Naive B cell (primary cell): Measurements from ENCODE around the gene OGA. TPM values are rescaled to one million over a fixed set of nuclear protein-coding genes. Genes with fewer than 3 reads are reported as not detected.

Experiments used
- ATAC-seq, 2 donors: fragments of 150-1000 bp; cut with Tn5 transposase; 2 replicates each; pipeline ENCODE4 v1.10.0; 2021; ENCODE audit warnings: low read depth in 2 of 2, mild to moderate bottlenecking in 2 of 2, moderate library complexity in 2 of 2
- DNase-seq: peaks from one replicate; pipeline ENCODE4 v3.0.0; 2022
- H3K27ac Mint-ChIP-seq, 6 donors: one replicate each; pipeline ENCODE4 v1.8.0; 2020 to 2022; ENCODE audit warnings: mild to moderate bottlenecking in 6 of 6, mixed read lengths in 6 of 6, moderate library complexity in 5 of 6, inconsistent platforms in 2 of 6
- H3K27me3 Mint-ChIP-seq, 3 donors: one replicate each; pipeline ENCODE4 v1.8.0; 2021 to 2022; ENCODE audit warnings: mixed read lengths in 3 of 3, mild to moderate bottlenecking in 1 of 3
- H3K36me3 Mint-ChIP-seq, 2 donors: one replicate each; pipeline ENCODE4 v1.8.0; 2020 to 2022; ENCODE audit warnings: mixed read lengths in 2 of 2, inconsistent platforms in 1 of 2, mild to moderate bottlenecking in 1 of 2
- H3K4me1 Mint-ChIP-seq, 3 donors: one replicate each; pipeline ENCODE4 v1.8.0; 2020 to 2022; ENCODE audit warnings: mixed read lengths in 3 of 3, inconsistent platforms in 1 of 3, mild to moderate bottlenecking in 1 of 3, moderate library complexity in 1 of 3
- H3K4me3 Mint-ChIP-seq, 8 donors: one replicate each; pipeline ENCODE4 v1.8.0; 2020 to 2022; ENCODE audit warnings: mild to moderate bottlenecking in 8 of 8, mixed read lengths in 8 of 8, moderate library complexity in 8 of 8, inconsistent platforms in 2 of 8
- H3K9me3 Mint-ChIP-seq, 7 donors: one replicate each; pipeline ENCODE4 v1.8.0; 2020 to 2022; ENCODE audit warnings: mixed read lengths in 7 of 7, mild to moderate bottlenecking in 5 of 7, inconsistent platforms in 2 of 7, moderate library complexity in 1 of 7
- polyA plus RNA-seq, 6 donors: library from polyadenylated mRNA; unstranded; fragments of 300-500 nt; fragmentation: Illumina TruSeq; gene quantifications; one replicate each; pipeline ENCODE4 v1.2.3, GENCODE V29; 2021; ENCODE audit warnings: low read depth in 6 of 6

Gene OGA
- polyA plus RNA-seq, 6 donors from 2014 or later = 36.1 to 77.5 (median 61.2) TPM

DNA sequence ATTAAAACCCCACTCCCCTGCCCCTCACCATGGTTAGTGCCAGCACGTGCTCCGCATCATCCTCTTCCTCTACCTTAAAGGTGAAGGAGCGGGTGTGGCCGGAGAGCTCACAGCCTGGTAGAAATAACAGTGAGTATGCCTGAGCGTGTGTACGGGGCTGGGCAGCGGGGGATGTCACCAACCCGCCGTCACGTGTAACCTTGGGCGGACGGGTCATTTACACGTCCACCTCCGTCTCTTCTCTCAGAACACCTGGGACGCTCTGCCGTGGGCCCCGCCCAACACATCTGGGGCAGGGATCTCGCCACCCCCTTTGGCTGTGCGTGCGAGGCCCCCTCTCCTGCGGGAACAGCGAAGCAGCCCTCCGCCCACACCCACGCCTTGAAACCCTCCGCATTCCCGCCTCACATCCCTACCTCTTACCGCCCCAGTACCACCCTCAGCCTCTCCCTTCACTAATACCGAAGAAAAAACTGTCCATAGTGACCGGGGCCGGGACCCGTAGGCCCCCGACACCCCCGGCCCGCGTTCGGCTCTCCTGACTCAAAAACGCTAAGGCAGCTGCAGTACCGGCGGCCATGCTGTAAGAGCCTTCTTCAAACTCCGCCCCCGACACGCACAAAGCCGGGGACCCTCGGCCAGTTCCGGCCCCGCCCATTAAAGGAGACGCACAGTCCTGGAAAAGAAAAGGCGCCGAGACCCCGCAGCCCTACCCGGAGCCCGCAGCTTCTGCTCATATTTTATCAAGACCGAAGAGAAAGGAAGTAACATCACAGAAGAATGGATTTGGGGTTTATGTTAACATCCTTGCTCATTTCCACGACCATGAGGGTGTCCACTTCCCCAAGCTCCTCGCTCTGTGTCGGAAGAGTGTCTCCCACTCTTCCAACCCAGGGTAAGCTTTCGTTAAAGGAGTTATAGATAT, 35.2 kb downstream of the OGA start, which contains the start of gene NPM3:
TSS of gene NPM3 (minus strand) at position 636 of the 925 bp plus-strand sequence. CDS start at position 580, 56 bp downstream.
- ATAC-seq = peak; percentile 65 to 68
- Mint-ChIP-seq H3K9me3 (no peaks in the 10 kb centered on the region), H3K4me1 (peaks cover 51 to 65% (median 65%) of the 10 kb centered on the region in 3 donors), H3K4me3 (peak within 1 kb of the TSS; percentile 88 to 100 (median 99)), H3K36me3 (peaks cover 8 to 14% of the 10 kb centered on the region in 2 donors), H3K27ac (peak within 1 kb of the TSS; percentile 80 to 98 (median 90)), H3K27me3 (peaks cover 7 to 14% (median 13%) of the 10 kb centered on the region in 3 donors)
- peak; percentile 70 for DNase-seq

DNA sequence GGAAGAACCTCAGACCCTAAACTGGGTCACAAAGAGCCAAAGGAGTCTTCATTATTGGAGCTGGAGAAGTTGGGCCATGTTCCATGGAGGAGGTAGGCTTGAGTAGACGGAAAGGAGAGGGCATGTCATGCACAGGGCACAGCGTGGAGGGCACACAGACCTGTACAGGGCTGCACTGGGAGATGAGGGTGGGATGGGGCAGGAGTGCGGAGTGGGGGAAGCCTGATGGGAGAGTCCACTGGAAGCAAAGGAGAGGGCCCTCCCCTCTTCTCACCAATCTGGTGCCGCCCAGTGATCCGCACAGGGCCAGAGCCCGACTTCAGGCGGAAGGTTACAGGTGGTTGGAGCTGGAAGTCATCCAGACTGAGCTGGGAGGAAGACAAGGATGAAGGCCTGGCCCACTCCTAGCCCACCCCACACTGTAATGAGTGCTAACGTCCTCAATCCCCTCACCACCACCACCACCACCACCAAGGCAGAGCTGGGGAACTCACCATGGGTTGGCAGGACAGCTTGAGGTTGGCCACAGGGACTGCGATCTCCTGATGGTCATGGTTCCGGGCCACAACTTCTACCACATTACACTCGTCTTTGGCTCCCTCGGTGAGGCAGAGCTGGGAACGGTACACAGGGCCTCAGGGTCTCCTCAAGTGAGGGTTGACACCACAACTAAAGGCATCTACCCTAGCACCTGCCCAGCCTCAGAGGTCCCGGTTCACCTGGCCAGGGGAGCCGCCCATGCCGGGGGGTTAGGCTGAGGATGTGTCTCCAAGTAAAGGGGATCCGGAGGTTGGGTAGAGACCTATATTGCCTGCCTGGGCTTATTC, 36.0 kb downstream of the OGA start:
- Mint-ChIP-seq H3K27me3 (peaks cover 16 to 23% (median 22%) of the 10 kb centered on the region in 3 donors), H3K27ac (peak overlapping the region in 3 of 6 donors; percentile 62 to 92 (median 72)), H3K9me3 (no peaks in the 10 kb centered on the region), H3K36me3 (peaks cover 2 to 8% of the 10 kb centered on the region in 2 donors), H3K4me1 (peaks cover 57 to 64% (median 64%) of the 10 kb centered on the region in 3 donors), H3K4me3 (peak overlapping the region; percentile 88 to 100 (median 99))
- DNase-seq = no peak
- ATAC-seq = no peak

DNA sequence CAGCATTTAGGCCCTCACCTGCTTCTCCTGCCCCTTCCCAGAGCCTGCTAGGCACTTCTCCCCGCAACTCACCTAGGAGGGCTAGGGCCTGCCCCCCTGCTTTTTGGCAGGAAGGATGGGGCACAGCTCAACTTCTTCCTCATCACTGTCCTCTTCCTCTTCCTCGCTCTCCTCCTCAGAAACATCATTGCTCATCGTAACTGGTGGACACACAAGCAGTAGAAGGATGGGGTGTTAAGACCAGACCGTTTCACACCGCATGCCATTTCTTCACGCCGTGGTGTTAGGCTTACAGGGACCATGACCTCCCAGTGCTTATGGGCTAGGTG, 36.6 kb downstream of the OGA start:
- H3K4me1 Mint-ChIP-seq = peaks cover 63 to 68% (median 67%) of the 10 kb centered on the region in 3 donors
- H3K4me3 Mint-ChIP-seq = peak overlapping the region in 6 of 8 donors; percentile 60 to 100 (median 77)
- no peaks in the 10 kb centered on the region for H3K9me3 Mint-ChIP-seq
- ATAC-seq = no peak
- H3K27ac Mint-ChIP-seq = peak overlapping the region in 2 of 6 donors; percentile 62 to 72
- peaks cover 16 to 29% (median 28%) of the 10 kb centered on the region in 3 donors for H3K27me3 Mint-ChIP-seq
- peaks cover 0 to 8% of the 10 kb centered on the region in 2 donors for H3K36me3 Mint-ChIP-seq
- DNase-seq = no peak

DNA sequence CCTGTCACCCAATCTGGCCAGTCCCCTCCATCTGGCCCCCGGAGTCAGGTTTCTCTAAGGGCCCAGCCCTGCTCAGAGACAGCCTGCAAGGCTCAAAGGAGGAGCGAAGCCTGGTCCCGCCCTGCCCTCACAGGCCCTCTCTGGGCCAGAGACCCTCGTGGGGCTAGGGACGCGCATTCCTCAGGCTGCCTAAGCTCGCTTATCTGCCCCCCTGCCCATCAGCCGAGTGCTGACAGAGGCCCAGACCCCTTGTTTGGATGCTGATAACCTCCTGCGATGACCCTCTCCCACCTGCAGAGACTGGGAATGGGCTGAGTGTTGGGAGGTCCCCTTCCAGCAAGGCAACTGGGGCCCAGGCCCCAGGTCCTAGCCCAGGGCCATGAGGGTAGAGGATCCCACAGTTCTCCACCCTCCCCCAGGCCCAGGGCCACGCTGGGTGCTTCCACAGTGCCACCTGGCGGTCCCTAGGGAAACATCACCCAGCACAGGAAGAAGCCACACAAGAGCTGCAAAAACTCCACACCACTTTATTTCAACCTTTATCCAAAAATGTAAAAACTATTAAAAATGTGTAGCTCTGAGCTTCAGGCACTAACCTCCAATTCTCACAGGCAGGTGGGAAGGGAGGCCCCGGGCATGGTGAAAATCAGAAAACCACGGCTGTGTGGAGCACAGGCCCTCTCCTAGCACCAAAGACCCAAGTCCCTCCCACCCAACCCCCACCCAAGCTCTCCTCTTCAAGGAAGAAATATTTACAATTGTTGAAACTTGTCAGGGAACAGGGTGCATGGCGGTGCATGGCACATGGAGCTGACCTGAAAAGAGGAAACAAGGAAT, 37.2 kb downstream of the OGA start:
- Mint-ChIP-seq H3K27me3 (peaks cover 16 to 30% (median 30%) of the 10 kb centered on the region in 3 donors), H3K9me3 (no peaks in the 10 kb centered on the region), H3K36me3 (peaks cover 0 to 6% of the 10 kb centered on the region in 2 donors), H3K27ac (peak overlapping the region in 1 of 6 donors; percentile 76), H3K4me3 (peak overlapping the region; percentile 60 to 99 (median 76)), H3K4me1 (peaks cover 64 to 68% (median 66%) of the 10 kb centered on the region in 3 donors)
- ATAC-seq (peak; percentile 44 to 53), DNase-seq (peak; percentile 68)

DNA sequence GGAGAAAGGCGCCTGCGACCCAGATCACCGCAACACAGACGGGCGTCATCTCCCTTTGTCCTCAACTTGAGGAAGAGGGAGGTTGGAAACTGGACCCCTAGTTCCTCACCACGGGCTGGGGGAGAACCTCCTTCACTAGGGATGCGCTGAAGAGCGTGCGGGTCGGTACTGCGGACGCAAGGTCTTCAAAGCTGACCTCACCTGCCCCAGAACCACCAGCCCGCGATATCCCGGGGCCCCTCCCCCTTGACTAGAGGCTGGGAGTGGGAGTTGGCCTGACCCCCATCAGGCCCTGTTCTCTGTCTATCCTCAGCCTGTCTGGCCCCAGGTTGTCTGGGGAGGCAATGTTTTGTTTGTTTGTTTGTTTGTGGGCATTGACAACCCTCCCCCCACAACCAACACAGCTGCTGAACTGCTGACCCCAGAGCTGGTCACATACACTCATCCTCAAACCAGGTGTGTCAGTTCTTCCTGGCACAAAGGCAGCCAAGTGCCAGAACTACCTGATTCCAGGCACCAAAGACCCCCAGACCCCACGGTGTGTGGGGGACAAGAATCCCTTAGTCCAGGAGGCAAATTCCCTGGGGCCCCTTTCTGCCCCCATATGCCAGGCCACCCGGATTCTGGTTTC, 37.9 kb downstream of the OGA start:
- DNase-seq (no peak), ATAC-seq (peak; percentile 1)
- peak overlapping the region; percentile 76 to 91 (median 84) for H3K4me3 Mint-ChIP-seq
- H3K36me3 Mint-ChIP-seq = no peaks in the 10 kb centered on the region
- H3K9me3 Mint-ChIP-seq = no peaks in the 10 kb centered on the region
- H3K4me1 Mint-ChIP-seq = peaks cover 61 to 63% (median 62%) of the 10 kb centered on the region in 3 donors
- H3K27ac Mint-ChIP-seq = peak overlapping the region in 2 of 6 donors; percentile 63 to 81
- peaks cover 16 to 31% (median 30%) of the 10 kb centered on the region in 3 donors for H3K27me3 Mint-ChIP-seq

DNA sequence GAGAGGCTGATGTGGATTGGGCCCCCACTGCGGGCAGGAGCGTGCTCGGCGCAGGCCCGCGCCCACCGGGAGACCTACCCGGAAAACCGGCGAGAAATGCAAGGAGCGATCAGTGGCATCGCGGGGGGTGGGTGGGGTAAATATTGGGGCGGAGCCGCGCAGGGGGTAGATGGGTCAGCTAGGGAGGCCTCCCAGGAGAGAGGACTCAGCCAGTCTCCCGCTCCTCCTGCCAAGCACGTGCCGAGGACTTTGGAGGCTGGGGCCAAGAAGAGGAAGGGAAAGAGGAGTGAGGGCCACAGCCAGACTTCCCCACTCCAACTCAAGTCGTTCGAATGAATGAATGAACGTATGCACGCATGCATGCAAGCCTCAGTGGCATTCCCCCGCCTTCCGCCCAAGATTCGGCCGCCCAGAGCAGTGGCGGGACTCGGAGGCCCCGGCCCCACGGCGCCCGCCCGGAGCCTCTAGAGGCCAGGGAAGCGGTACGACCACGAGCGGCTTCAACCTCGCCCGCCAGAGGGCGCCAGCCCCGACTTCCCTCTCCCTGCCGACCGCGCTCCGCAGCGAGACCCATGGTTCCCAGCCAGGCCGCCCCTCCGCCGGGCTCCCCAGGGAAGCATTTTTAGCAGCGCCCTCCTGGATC, 38.6 kb downstream of the OGA start:
- ATAC-seq (peak; percentile 68 to 70), DNase-seq (peak; percentile 82)
- peak overlapping the region in 1 of 6 donors; percentile 63 for H3K27ac Mint-ChIP-seq
- H3K4me1 Mint-ChIP-seq = peaks cover 60 to 68% (median 62%) of the 10 kb centered on the region in 3 donors
- no peaks in the 10 kb centered on the region for H3K36me3 Mint-ChIP-seq
- H3K4me3 Mint-ChIP-seq = peak overlapping the region; percentile 76 to 91 (median 84)
- H3K27me3 Mint-ChIP-seq = peaks cover 18 to 37% (median 34%) of the 10 kb centered on the region in 3 donors
- no peaks in the 10 kb centered on the region for H3K9me3 Mint-ChIP-seq

DNA sequence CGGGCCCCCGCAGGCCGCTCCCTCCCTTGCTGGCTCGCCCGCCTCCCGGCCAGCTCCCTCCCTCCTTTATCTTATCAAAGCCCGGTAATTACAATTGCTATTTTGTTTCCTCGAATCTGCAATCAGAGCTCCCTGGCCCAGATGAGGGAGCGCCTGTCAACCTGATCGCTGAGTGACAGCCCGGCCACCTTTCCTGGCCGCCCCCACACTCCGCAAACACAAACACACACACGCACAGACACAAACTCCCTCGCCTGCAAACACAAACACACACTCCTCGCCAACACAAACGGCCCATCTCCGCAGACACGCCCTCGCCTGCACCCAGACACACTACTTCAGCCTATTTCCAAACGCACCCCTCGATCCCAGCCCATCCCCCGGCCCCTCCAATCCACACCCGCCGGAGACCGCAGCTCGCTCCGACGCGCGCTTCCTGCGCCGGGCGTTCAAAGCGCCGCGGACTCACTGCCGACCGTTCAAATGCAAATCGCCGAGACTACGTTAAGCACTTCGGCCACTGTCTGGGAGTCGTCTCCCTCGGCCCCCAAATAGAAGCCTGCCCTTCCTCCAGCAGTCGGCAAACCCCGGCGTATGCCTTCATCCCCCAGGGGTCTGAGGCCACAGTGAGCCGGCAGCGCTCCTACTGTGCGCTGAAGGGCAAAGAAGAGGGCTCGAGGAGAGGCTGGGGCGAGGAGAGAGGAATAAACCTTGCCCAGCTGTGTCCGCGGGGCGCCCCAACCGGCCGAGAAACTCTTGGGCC, 39.3 kb downstream of the OGA start:
- Mint-ChIP-seq H3K9me3 (no peaks in the 10 kb centered on the region), H3K4me1 (peaks cover 61 to 70% (median 63%) of the 10 kb centered on the region in 3 donors), H3K27me3 (peaks cover 23 to 44% (median 41%) of the 10 kb centered on the region in 3 donors), H3K36me3 (no peaks in the 10 kb centered on the region), H3K4me3 (peak overlapping the region; percentile 76 to 91 (median 84)), H3K27ac (peak overlapping the region in 2 of 6 donors; percentile 15 to 58)
- DNase-seq = peak; percentile 25
- peak; percentile 14 to 20 for ATAC-seq

DNA sequence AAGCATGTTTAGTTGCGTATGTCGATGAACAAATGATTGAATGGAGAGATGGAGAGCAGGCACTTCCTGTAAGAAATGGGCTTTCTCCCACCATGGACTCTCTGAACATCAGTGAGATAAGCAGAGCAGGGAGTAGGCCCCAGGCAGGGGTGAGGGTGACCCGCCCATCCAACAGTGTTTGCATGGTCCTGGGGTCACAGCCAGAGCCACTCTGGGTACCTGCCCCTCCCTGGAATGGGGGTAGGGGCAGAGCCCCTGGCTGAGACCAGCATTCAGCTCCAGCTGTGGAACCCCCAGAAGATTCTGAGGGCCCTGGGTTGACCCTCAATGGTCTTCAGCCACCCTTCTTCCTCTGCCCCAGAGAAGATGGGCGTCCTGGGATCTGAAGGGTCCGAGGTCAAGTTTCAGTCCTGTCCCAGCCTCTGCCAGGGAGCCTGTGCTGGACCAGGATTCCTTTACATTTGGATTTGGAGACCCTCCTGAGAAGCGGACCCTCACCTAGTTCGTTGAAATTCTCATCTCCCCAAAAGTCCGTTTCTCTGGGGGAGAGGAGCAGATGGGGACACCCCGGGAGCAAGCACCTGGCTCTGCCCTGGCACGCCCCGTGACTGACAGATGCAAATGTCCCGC, 40.0 kb downstream of the OGA start:
- no peaks in the 10 kb centered on the region for H3K9me3 Mint-ChIP-seq

DNA sequence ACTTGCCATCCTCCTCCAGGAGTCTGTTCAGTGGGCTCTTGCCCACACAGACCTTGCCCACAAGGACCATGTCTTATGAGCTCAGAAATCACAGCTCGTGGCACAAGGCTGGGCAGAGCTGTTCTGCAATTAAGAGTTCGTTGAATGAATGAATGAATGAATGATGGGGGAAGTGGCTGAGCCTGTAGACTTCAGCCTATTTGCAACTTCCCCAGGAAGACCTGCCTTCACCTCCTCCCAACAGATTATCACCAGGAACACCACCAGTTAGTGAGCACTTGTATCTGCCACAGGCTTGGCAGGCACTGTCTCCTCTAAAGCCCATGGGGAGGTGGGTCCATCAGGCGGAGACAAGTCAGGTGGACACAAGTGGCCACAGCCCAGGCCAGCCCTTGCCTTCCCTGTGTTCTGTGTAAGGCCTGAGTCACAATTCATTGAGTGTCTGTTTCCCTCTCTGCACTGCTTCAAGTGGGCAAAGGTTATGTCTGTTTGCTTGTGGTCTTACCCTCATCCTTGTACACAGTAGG, 40.6 kb downstream of the OGA start:
- no peak for DNase-seq
- Mint-ChIP-seq H3K4me3 (peak overlapping the region in 7 of 8 donors; percentile 38 to 86 (median 76)), H3K36me3 (no peaks in the 10 kb centered on the region), H3K9me3 (no peaks in the 10 kb centered on the region), H3K4me1 (peaks cover 54 to 66% (median 58%) of the 10 kb centered on the region in 3 donors), H3K27ac (no peak overlapping the region), H3K27me3 (peaks cover 35 to 57% (median 54%) of the 10 kb centered on the region in 3 donors)
- ATAC-seq = no peak

More for the DNA sequence above, 40.0 kb downstream of the OGA start:
- Mint-ChIP-seq H3K4me3 (peak overlapping the region; percentile 17 to 89 (median 80)), H3K4me1 (peaks cover 60 to 70% (median 63%) of the 10 kb centered on the region in 3 donors), H3K36me3 (no peaks in the 10 kb centered on the region), H3K27ac (no peak overlapping the region), H3K27me3 (peaks cover 30 to 51% (median 48%) of the 10 kb centered on the region in 3 donors)
- DNase-seq (no peak), ATAC-seq (no peak)

DNA sequence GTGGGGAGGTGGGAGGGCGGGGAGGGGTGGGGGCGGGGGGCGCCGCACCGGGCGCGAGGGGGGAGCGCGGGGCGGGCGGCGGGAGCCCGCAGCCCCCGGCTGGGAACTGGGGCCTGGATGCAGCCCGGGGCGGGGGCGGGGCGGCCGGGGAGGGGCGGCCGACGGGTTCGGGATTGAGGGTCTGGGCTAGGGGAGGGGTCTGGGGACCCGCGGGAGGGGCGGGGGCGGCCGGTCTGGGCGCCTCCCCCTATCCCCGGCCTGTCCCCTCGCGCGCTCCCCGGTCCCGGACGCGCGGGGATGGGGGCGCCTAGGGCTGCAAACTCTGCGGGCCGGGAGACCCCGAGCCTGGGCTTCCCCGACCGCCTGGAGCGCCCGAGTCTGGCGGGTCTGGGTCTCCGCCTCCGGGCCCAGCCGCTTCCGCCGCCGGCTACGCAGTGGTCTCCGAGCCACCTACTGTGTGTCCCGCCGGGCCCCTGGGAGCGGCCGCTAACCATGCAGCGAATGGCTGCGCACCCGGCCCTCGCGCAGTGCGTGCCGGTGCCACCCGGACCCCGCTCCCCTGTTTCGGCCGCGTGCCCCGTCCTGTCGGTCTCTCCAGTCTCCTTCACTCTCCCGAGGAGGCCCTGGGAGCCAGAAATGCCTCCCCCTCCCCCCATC, 42.0 kb downstream of the OGA start:
- peak overlapping the region in 2 of 6 donors; percentile 69 to 72 for H3K27ac Mint-ChIP-seq
- H3K4me1 Mint-ChIP-seq = peaks cover 40 to 56% (median 48%) of the 10 kb centered on the region in 3 donors
- DNase-seq = no peak
- peaks cover 46 to 69% (median 68%) of the 10 kb centered on the region in 3 donors for H3K27me3 Mint-ChIP-seq
- no peaks in the 10 kb centered on the region for H3K9me3 Mint-ChIP-seq
- no peak for ATAC-seq
- no peaks in the 10 kb centered on the region for H3K36me3 Mint-ChIP-seq
- peak overlapping the region in 6 of 8 donors; percentile 57 to 90 (median 80) for H3K4me3 Mint-ChIP-seq
